Keratinocyte (primary cell): ENCODE data around the gene SORBS2. TPM values are rescaled to one million over a fixed set of nuclear protein-coding genes. Genes with fewer than 3 reads are reported as not detected.

Experiments
- DNase-seq: peaks from one replicate; pipeline ENCODE4 v3.0.0-alpha.2; 2011; ENCODE audit warnings: low read depth, missing footprints, low spot score
- FAIRE-seq: peaks from 2 replicates; lab custom pipeline; 2011; peaks lifted over from hg19 to GRCh38; lab: Jason Lieb, UNC
- H2AFZ ChIP-seq: 2 replicates; pipeline ENCODE4 v1.6.0; 2012; ENCODE audit warnings: low read length, control low read depth, inconsistent platforms; ENCODE audit not compliant: control insufficient read depth
- H3K27ac ChIP-seq: 2 replicates; pipeline ENCODE4 v1.5.1; 2011; ENCODE audit warnings: low read length; ENCODE audit not compliant: control insufficient read depth, insufficient read depth
- H3K27me3 ChIP-seq: 3 replicates; pipeline ENCODE4 v1.6.0; 2011; ENCODE audit warnings: low read length; ENCODE audit not compliant: control insufficient read depth, insufficient read depth; ENCODE audit errors: extremely low read depth
- H3K36me3 ChIP-seq, 2 experiments: 2 replicates in 1 of 2; 3 replicates in 1 of 2; pipeline ENCODE4 v1.5.1; 2011; ENCODE audit warnings: low read length in 2 of 2, mild to moderate bottlenecking in 1 of 2; ENCODE audit not compliant: control insufficient read depth in 2 of 2, insufficient read depth in 2 of 2; ENCODE audit errors: extremely low read depth in 1 of 2
- H3K4me1 ChIP-seq: 3 replicates; pipeline ENCODE4 v1.5.1; 2011; ENCODE audit warnings: low read length; ENCODE audit not compliant: control insufficient read depth, insufficient read depth; ENCODE audit errors: extremely low read depth
- H3K4me2 ChIP-seq: 3 replicates; pipeline ENCODE4 v1.6.0; 2011; ENCODE audit warnings: low read depth, low read length; ENCODE audit not compliant: control insufficient read depth, insufficient read depth; ENCODE audit errors: extremely low read depth
- H3K4me3 ChIP-seq, 3 experiments: fragments of 200-600 bp in 1 of 3; sonication (generic) in 1 of 3; 2 replicates in 2 of 3; 3 replicates in 1 of 3; pipeline ENCODE4 v1.5.1; 2011 to 2016; ENCODE audit warnings: low read length in 3 of 3, mild to moderate bottlenecking in 3 of 3, control low read depth in 2 of 3, inconsistent platforms in 1 of 3, low read depth in 1 of 3, mixed read lengths in 1 of 3, mixed run types in 1 of 3, moderate library complexity in 1 of 3; ENCODE audit not compliant: control insufficient read depth in 2 of 3, insufficient read depth in 2 of 3; ENCODE audit errors: extremely low read depth in 1 of 3
- H3K79me2 ChIP-seq: 2 replicates; pipeline ENCODE4 v1.6.0; 2012; ENCODE audit warnings: low read length; ENCODE audit not compliant: control insufficient read depth, insufficient read depth
- H3K9ac ChIP-seq: 3 replicates; pipeline ENCODE4 v1.6.0; 2011; ENCODE audit warnings: low read length; ENCODE audit not compliant: control insufficient read depth, insufficient read depth; ENCODE audit errors: extremely low read depth
- H3K9me1 ChIP-seq: 3 replicates; pipeline ENCODE4 v1.6.0; 2011; ENCODE audit warnings: low read length; ENCODE audit not compliant: control insufficient read depth, insufficient read depth; ENCODE audit errors: extremely low read depth
- H3K9me3 ChIP-seq: 2 replicates; pipeline ENCODE4 v1.5.1; 2012; ENCODE audit warnings: low read depth, low read length; ENCODE audit not compliant: control insufficient read depth
- H4K20me1 ChIP-seq: 3 replicates; pipeline ENCODE4 v1.6.0; 2011; ENCODE audit warnings: low read length; ENCODE audit not compliant: control insufficient read depth, insufficient read depth; ENCODE audit errors: extremely low read depth
- EZH2 ChIP-seq: IDR thresholded peaks from one replicate; pipeline ENCODE4 v1.6.1; 2012; ENCODE audit warnings: inconsistent platforms, mild to moderate bottlenecking, low read length, moderate library complexity
- dilution Hi-C: fragments of 300-500 bp; cut with MboI; formaldehyde crosslinking; loops from one replicate; pipeline ENCODE4 v1.7.0; 2020; ENCODE audit warnings: low sequenced_read_pairs; ENCODE audit not compliant: extremely low pct_ligation_motif_present
- polyA plus RNA-seq, 5 experiments: library from polyadenylated mRNA; depleted of rRNA in 3 of 5; stranded (reverse) in 3 of 5; stranded (forward) in 1 of 5; unstranded in 1 of 5; fragments of >200 nt; gene quantifications; 1 replicate in 1 of 5; 2 replicates in 3 of 5; 3 replicates in 1 of 5; pipeline versions ENCODE4 v1.2.1 to v1.2.3, GENCODE V29; 2011 to 2012; ENCODE audit warnings: missing spikeins in 2 of 5, low read depth in 1 of 5, low replicate concordance in 1 of 5
- TF ChIP-seq, protein P1 (sequence below), 3 experiments: IDR thresholded peaks in 1 of 3; conservative IDR thresholded peaks in 1 of 3; optimal IDR thresholded peaks in 1 of 3; 2 replicates in 2 of 3; 3 replicates in 1 of 3; pipeline versions ENCODE3 to v1.5.1; 2011; ENCODE audit warnings: low read length in 3 of 3, mild to moderate bottlenecking in 3 of 3, moderate library complexity in 2 of 3, control low read depth in 1 of 3, inconsistent platforms in 1 of 3; ENCODE audit not compliant: insufficient read depth in 2 of 3; ENCODE audit errors: extremely low read depth in 1 of 3

The SORBS2 gene
- polyA plus RNA-seq, 1 donor (not counting 4 experiments of a cell fraction or from before 2014, with no cell fraction given) = 0.14 TPM

DNA sequence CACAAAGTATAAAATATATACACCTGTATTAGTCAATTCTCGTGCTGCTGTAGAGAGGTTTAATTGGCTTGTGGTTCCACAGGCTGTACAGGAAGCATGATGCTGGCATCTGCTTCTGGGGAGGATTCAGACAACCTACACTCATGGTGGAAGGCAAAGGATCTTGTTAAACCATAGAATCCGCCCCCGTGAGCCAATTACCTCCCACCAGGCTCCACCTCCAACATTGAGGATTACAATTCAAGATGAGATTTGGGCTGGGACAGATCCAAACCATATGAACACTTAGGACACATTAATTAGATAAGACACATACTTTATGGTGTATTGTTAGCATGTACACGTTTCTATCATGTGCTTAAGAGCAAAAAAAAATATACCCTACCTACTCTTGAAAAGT lies 22.1 kb upstream of the SORBS2 start:
- no peaks in the 10 kb centered on the region for H3K79me2 ChIP-seq
- H3K9ac ChIP-seq = no peak overlapping the region
- peaks cover 11% of the 10 kb centered on the region for H3K4me1 ChIP-seq
- FAIRE-seq (no peak), DNase-seq (no peak)
- H3K27me3 ChIP-seq = no peaks in the 10 kb centered on the region
- no peak overlapping the region for H2AFZ ChIP-seq
- no peaks in the 10 kb centered on the region for H3K9me3 ChIP-seq
- no peaks in the 10 kb centered on the region for H3K9me1 ChIP-seq
- H3K4me3 ChIP-seq = no peak overlapping the region
- dilution Hi-C loops = no loop called here
- TF ChIP-seq, protein P1, sequence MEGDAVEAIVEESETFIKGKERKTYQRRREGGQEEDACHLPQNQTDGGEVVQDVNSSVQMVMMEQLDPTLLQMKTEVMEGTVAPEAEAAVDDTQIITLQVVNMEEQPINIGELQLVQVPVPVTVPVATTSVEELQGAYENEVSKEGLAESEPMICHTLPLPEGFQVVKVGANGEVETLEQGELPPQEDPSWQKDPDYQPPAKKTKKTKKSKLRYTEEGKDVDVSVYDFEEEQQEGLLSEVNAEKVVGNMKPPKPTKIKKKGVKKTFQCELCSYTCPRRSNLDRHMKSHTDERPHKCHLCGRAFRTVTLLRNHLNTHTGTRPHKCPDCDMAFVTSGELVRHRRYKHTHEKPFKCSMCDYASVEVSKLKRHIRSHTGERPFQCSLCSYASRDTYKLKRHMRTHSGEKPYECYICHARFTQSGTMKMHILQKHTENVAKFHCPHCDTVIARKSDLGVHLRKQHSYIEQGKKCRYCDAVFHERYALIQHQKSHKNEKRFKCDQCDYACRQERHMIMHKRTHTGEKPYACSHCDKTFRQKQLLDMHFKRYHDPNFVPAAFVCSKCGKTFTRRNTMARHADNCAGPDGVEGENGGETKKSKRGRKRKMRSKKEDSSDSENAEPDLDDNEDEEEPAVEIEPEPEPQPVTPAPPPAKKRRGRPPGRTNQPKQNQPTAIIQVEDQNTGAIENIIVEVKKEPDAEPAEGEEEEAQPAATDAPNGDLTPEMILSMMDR (optimal IDR thresholded peaks at IDR 0.05 in 1 of 3, IDR thresholded peaks at IDR 0.05 in 1 of 3, conservative IDR thresholded peaks at IDR 0.05 in 1 of 3; ENCODE audit: extremely low read depth in 1 of 3, insufficient read depth in 2 of 3, low read length in 3 of 3) = no peak
- no peak for TF ChIP-seq EZH2
- no peak overlapping the region for H3K4me2 ChIP-seq
- H4K20me1 ChIP-seq = no peaks in the 10 kb centered on the region
- H3K27ac ChIP-seq = no peak overlapping the region
- no peaks in the 10 kb centered on the region for H3K36me3 ChIP-seq

DNA sequence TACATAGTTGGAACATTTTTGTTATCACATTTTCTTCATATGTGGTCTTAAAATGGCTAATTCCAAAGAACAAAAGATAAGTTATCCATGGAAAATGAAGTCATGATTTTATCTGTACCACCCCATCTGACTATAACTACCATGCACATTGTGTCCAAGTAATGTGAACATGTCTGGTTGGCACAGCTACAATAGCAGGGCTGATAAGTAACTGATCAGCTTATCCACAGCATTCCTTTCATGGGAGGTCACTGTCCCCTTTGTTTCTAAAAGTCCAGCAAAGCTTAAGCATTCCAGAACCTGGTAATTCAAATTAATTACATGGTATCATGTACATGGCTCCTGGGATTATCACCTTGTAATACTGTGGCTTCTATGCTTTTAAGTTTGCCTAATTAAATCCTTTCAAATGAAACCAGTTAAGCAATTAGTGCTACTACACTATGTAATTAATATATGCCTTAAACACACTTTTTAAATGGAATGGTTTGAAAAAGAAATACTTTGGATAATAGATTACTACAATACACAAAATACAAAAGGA lies 21.1 kb upstream of the SORBS2 start:
- Histone ChIP-seq H3K4me3 (no peak overlapping the region), H3K27ac (no peak overlapping the region), H3K36me3 (no peaks in the 10 kb centered on the region), H3K4me2 (no peak overlapping the region), H4K20me1 (no peaks in the 10 kb centered on the region), H3K9ac (no peak overlapping the region), H3K79me2 (no peaks in the 10 kb centered on the region), H3K4me1 (peaks cover 3% of the 10 kb centered on the region), H3K9me3 (no peaks in the 10 kb centered on the region), H3K27me3 (no peaks in the 10 kb centered on the region), H3K9me1 (no peaks in the 10 kb centered on the region), H2AFZ (peak overlapping the region; percentile 36)
- dilution Hi-C loops = no loop called here
- TF ChIP-seq, protein P1 (optimal IDR thresholded peaks at IDR 0.05 in 1 of 3, IDR thresholded peaks at IDR 0.05 in 1 of 3, conservative IDR thresholded peaks at IDR 0.05 in 1 of 3; ENCODE audit: extremely low read depth in 1 of 3, insufficient read depth in 2 of 3, low read length in 3 of 3) = no peak
- TF ChIP-seq EZH2 = no peak
- FAIRE-seq (peak; percentile 65), DNase-seq (no peak)
